Activated CD4-positive, alpha-beta memory T cell treated with anti-CD3 and anti-CD28 coated beads for 36 hours (primary cell): Measurements from ENCODE around the gene MEGF6. TPM values are rescaled to one million over a fixed set of nuclear protein-coding genes. Genes with fewer than 3 reads are reported as not detected.

ENCODE experiments used
- CTCF ChIA-PET: fragments of 350-600 bp; sonication (Branson Sonifier 250); formaldehyde crosslinking; loops from one replicate; lab custom pipeline; 2021; ENCODE audit warnings: antibody characterized with exemption, inconsistent platforms; lab: Charles Lee
- POLR2A ChIA-PET: fragments of 350-600 bp; sonication (Branson Sonifier 250); formaldehyde crosslinking; loops from one replicate; lab custom pipeline; 2021; ENCODE audit warnings: antibody characterized with exemption; lab: Charles Lee
- DNase-seq: peaks from one replicate; pipeline ENCODE4 v3.0.0-alpha.2; 2020
- H3K27ac Mint-ChIP-seq: one replicate; pipeline ENCODE4 v1.8.0; 2021; ENCODE audit warnings: mixed read lengths
- H3K27me3 Mint-ChIP-seq: one replicate; pipeline ENCODE4 v1.8.0; 2021; ENCODE audit warnings: mixed read lengths
- H3K36me3 Mint-ChIP-seq: one replicate; pipeline ENCODE4 v1.8.0; 2021; ENCODE audit warnings: mixed read lengths
- H3K4me1 Mint-ChIP-seq: one replicate; pipeline ENCODE4 v1.8.0; 2021; ENCODE audit warnings: low read depth, mixed read lengths
- H3K4me3 Mint-ChIP-seq: one replicate; pipeline ENCODE4 v1.8.0; 2021; ENCODE audit warnings: mild to moderate bottlenecking, mixed read lengths
- H3K9me3 Mint-ChIP-seq: one replicate; pipeline ENCODE4 v1.8.0; 2021; ENCODE audit warnings: mixed read lengths
- intact Hi-C: fragments of 100-400 bp; cut with micrococcal nuclease; formaldehyde crosslinking; loops from one replicate; pipeline ENCODE4 v1.15.1; 2023
- total RNA-seq, 2 experiments: library from RNA; stranded (reverse); gene quantifications; one replicate each; pipeline ENCODE4 v1.2.3, GENCODE V29; 2021

MEGF6 gene
- total RNA-seq, 2 experiments from 2014 or later, result 6.8 to 9.8 TPM

DNA sequence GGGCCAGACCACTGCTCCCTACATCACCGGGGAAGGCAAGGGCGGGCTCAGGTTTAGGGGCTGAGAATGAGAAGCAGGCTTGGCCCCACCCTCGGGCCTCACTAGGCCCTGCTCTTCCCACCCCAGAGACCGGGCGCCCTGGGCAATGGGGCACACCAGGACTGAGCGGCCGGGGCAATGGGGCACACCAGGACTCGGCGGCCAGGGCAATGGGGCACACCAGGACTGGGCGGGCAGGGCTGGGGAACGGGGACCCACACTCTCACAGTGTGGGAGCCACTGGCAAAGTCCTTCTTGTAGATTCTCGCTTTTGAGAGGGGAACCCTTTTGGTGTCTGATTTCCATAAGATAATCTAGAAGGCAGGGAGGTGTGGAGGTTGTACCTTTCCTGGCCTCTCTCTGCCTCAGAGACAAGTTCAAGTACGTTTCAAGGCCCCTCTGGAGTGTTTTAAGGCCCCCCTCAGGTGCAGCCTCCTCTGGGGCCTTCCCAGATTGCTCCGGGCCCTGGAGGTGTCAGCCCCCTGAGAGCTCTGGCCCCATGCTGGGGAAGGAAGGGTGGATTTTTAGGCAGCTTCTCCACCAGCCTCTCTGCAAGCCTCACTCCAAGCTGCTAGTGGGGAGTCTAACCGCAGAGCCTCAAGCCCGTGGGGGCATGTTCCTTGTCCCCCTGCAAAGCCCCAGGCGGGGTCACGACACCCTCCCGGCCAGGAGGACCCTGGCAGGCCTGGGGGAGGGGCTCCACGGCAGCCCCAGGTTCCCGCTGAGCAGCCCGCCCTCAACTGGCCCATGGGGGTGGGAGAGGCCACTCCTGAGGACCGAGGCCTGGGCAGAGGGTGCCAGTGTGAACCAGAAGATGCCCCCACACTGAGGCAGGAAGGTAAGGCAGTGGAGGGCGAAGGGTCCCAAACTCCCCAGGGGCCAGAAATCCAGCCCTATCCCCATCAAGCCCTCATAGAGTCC lies 90.6 kb downstream of the MEGF6 start:
- Mint-ChIP-seq H3K4me3 (no peak overlapping the region), H3K36me3 (no peaks in the 10 kb centered on the region), H3K27ac (no peak overlapping the region), H3K4me1 (no peaks in the 10 kb centered on the region), H3K27me3 (no peaks in the 10 kb centered on the region), H3K9me3 (no peaks in the 10 kb centered on the region)
- DNase-seq, result no peak
- CTCF ChIA-PET, result no interaction called here
- intact Hi-C loops, result no loop called here
- POLR2A ChIA-PET, result no interaction called here

DNA sequence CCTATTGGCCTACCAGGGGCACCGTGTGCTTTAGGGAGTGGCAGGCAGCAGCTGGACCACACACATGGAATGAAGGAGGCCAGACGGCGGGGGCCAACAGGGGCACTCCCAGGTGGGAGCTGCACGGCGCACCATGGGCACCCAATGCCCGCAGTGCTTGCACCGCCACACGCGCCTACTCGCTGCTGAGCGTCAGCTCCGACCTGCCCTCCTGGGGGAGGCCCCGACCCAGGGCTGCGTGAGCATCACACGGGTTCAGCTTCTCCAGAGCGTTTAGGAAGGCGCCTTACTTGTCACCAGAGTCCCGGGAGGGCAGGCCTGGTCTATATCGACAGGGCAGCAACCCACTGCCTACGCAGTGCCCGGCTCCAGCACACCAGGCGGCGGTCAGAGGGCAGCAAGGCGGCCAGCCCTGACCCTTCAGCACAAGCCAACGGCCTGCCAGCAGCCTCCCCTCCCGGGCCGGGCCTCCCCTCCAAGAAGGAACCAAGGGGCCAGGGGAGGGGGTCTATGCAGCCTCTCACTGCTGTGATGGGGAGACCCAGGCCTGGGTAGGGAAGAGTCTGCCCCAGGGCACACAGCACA lies 91.9 kb downstream of the MEGF6 start:
- Mint-ChIP-seq H3K9me3 (no peaks in the 10 kb centered on the region), H3K4me3 (no peak overlapping the region), H3K27me3 (no peaks in the 10 kb centered on the region), H3K27ac (no peak overlapping the region), H3K4me1 (no peaks in the 10 kb centered on the region), H3K36me3 (no peaks in the 10 kb centered on the region)
- intact Hi-C loops, result no loop called here
- no peak for DNase-seq
- CTCF ChIA-PET, result interaction anchor here (1.4 to 2.0 kb wide), 4 partner anchors 8 to 205 kb away, joined by 5 to 9 read pairs (median 6); no protein-coding TSS in a partner anchor
- POLR2A ChIA-PET, result no interaction called here

DNA sequence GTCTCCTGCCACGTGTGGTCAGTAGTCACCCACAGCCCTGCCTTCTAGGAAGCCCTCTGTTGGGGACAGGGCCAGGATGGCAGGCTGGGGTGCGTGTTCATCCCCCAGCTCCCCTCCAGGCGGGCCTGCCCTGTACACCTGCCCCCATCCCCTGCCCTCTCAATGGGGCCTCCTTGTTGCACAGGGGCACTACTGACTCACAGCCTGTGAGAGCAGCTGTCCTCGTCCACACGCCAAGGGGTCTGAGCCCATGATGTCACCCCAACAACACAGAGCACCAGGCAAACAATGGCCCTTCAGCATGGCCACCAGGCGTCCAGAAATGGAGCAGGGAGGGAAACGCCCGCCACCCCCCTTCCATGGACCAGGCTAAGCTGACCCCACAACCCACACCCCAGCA lies 92.6 kb downstream of the MEGF6 start:
- ChIA-PET POLR2A (no interaction called here), CTCF (interaction anchor here (0.6 to 2.0 kb wide), 8 partner anchors 9 to 205 kb away, joined by 3 to 12 read pairs (median 6); no protein-coding TSS in a partner anchor)
- Mint-ChIP-seq H3K9me3 (no peaks in the 10 kb centered on the region), H3K4me1 (no peaks in the 10 kb centered on the region), H3K27ac (no peak overlapping the region), H3K4me3 (no peak overlapping the region), H3K36me3 (no peaks in the 10 kb centered on the region), H3K27me3 (no peaks in the 10 kb centered on the region)
- intact Hi-C loops, result no loop called here
- no peak for DNase-seq

DNA sequence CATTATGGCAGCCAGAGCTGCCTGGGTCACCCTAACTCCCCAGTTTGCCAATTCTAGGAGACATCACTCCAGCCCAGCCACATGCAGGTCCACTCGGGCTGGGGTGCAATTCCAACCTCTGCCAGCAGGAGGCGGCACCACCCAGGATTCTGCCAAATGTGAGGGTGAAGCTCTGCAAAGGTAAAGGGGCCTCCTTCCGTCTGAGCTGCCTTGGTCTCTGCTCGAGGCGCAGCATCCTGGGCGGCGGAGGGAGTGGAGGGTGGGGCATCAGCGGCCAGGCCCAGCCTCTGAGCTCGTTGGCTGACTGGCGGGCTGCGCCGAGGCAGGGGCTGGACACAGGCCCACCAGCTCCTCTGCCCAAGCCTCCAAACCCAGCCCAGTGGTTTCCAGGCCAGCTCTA lies 93.1 kb downstream of the MEGF6 start:
- Mint-ChIP-seq H3K4me3 (no peak overlapping the region), H3K4me1 (no peaks in the 10 kb centered on the region), H3K27ac (no peak overlapping the region), H3K27me3 (no peaks in the 10 kb centered on the region), H3K9me3 (no peaks in the 10 kb centered on the region), H3K36me3 (no peaks in the 10 kb centered on the region)
- peak; percentile 52 for DNase-seq
- ChIA-PET POLR2A (no interaction called here), CTCF (interaction anchor here (0.6 to 2.0 kb wide), 8 partner anchors 9 to 206 kb away, joined by 3 to 12 read pairs (median 6); no protein-coding TSS in a partner anchor)
- intact Hi-C loops, result no loop called here

DNA sequence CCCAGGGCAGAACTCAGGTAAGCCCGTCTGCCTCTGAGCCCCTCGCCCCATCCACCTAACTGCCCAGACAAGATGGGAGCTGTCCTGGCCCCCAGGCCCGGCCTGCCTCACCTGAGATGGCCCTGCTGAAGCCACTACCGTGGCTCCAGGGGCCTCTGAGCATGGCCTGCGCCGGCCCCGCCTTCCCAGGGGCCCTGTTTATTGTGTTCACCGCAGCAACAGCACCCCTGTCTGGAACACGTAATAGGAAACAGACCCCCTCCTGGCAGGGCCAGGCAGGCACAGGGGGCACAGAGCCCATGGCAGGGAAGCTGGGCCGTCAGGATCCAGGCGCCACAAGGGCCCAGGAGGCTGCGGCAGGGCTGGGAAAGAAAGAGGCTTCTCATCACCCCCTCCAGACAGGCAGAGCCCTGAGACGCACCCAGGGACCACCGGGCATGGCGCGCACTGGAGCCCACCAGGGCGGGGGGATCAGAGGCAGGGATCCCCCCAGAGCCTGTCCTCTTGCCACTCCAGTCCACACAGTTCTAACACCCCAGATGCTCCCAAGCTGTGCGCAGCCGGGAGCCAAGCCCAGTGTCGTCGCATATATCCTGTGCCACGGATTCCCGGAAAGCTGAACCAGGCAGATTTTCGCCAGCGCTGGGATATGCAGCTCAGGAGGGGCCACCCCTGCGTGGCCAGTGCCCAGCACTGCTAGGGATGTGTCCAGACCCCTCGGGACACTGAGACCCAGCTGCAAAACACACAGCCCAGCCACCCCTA lies 94.2 kb downstream of the MEGF6 start:
- ChIA-PET CTCF (interaction anchor here (2.0 kb wide), 1 partner anchor 207 kb away, joined by 6 read pairs; no protein-coding TSS in a partner anchor), POLR2A (no interaction called here)
- H3K27ac Mint-ChIP-seq, result no peak overlapping the region
- DNase-seq, result no peak
- H3K27me3 Mint-ChIP-seq, result no peaks in the 10 kb centered on the region
- H3K4me1 Mint-ChIP-seq, result no peaks in the 10 kb centered on the region
- H3K4me3 Mint-ChIP-seq, result no peak overlapping the region
- intact Hi-C loops, result no loop called here
- H3K9me3 Mint-ChIP-seq, result no peaks in the 10 kb centered on the region
- H3K36me3 Mint-ChIP-seq, result no peaks in the 10 kb centered on the region

DNA sequence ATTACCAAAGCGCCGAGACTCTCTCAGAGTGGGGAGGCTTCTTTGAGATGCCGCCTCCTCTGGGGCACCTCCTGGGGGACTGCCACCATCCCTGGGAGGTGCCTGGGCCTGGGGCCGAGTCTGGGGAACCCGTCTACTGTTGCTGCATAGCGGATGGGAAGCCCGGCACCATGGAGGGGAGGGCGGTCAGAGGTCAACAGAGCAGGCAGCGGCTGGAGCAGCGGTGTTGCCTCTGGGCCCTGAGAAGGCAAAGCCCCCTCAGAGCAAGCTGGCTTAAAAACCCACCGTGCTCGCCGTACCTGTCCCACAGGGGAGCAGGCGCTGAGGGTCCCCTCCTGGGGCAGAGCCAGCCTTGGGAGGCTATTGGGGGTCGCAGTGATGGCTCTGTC lies 94.8 kb downstream of the MEGF6 start:
- intact Hi-C loops, result no loop called here
- Mint-ChIP-seq H3K27me3 (no peaks in the 10 kb centered on the region), H3K4me3 (no peak overlapping the region), H3K9me3 (no peaks in the 10 kb centered on the region), H3K27ac (no peak overlapping the region), H3K4me1 (no peaks in the 10 kb centered on the region), H3K36me3 (no peaks in the 10 kb centered on the region)
- CTCF ChIA-PET, result no interaction called here
- no peak for DNase-seq
- POLR2A ChIA-PET, result no interaction called here

DNA sequence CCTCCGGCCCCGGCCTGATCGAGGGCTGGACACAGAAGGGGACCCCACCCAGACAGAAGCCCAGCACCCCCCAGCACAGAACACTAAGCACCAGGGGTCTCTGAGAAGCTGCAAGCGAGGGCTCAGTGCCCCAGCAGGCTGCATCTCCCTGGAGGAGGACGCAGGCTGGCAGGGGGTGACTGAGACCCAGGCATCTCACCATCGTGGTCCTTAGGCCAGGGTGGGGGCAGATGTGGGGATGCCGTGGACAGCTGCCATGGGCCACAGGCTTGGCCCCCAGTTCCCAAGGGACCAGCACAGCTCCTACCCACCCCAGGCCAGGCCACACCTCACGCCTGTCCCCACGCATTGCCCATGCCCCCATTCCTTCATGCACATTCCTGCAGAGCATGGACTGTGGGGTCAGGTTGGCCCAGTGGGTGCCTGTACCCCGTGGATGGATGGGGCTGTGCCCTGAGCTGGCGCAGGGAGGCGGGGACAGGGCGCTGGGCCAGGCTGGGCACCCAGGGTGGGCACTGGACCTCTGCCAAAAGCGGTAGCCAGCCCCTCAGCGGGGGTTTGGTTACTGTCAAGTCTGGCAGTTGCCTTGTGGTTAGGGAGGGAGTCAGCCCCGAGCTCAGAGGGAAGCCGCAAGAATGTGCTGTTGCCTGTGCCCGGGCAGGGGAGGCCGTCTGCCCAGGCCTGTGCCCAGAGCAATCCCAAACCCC lies 95.4 kb downstream of the MEGF6 start:
- intact Hi-C loops, result no loop called here
- Mint-ChIP-seq H3K4me3 (no peak overlapping the region), H3K27ac (no peak overlapping the region), H3K4me1 (no peaks in the 10 kb centered on the region), H3K9me3 (no peaks in the 10 kb centered on the region), H3K27me3 (no peaks in the 10 kb centered on the region), H3K36me3 (no peaks in the 10 kb centered on the region)
- CTCF ChIA-PET, result interaction anchor here (1.4 kb wide), 1 partner anchor 103 kb away, joined by 4 read pairs; no protein-coding TSS in a partner anchor
- DNase-seq, result no peak
- POLR2A ChIA-PET, result no interaction called here

DNA sequence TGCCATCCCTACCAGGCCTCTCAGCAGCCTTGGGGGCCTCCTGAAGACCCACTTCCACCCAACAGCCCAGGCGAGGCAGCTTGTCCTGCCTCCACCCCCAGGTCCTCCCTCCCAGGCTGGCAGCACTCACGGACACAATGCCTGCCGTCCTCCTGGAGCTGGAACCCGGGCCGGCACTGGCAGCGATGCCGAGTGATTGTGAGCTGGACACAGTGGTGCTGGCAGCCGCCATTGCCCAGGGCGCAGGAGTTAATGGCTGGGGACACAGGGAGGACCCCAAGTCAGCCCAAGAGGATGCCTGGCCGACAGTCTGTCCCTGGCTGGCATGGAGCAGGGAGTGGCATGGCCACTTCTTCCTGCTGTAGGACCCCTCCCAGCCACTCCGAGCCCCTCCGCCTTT lies 96.0 kb downstream of the MEGF6 start:
- H3K4me3 Mint-ChIP-seq, result no peak overlapping the region
- ChIA-PET POLR2A (no interaction called here), CTCF (interaction anchor here (1.4 kb wide), 1 partner anchor 104 kb away, joined by 4 read pairs; no protein-coding TSS in a partner anchor)
- no peaks in the 10 kb centered on the region for H3K4me1 Mint-ChIP-seq
- intact Hi-C loops, result no loop called here
- no peaks in the 10 kb centered on the region for H3K27me3 Mint-ChIP-seq
- H3K9me3 Mint-ChIP-seq, result no peaks in the 10 kb centered on the region
- no peak for DNase-seq
- no peaks in the 10 kb centered on the region for H3K36me3 Mint-ChIP-seq
- no peak overlapping the region for H3K27ac Mint-ChIP-seq

DNA sequence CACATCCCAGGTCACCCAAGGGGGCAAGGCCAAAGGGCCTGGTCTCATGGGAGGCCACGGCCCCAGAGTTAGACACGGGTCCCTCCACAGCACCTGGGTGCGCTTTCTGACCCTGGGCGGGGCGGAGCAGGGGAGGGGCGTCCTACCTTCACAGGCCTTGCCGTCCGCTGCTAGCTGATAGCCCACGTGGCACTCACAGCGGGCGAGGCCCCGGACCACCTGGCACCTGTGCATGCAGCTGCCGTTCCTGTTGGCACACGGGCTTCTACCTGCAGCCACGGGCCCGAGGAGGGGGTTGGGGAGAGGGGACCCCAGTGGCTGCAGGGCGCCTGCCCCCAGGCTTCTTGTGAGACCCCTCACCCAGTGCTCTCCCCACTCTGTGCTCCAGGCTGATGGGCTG lies 96.9 kb downstream of the MEGF6 start:
- ChIA-PET POLR2A (no interaction called here), CTCF (interaction anchor here (1.4 kb wide), 1 partner anchor 105 kb away, joined by 4 read pairs; no protein-coding TSS in a partner anchor)
- intact Hi-C loops, result no loop called here

DNA sequence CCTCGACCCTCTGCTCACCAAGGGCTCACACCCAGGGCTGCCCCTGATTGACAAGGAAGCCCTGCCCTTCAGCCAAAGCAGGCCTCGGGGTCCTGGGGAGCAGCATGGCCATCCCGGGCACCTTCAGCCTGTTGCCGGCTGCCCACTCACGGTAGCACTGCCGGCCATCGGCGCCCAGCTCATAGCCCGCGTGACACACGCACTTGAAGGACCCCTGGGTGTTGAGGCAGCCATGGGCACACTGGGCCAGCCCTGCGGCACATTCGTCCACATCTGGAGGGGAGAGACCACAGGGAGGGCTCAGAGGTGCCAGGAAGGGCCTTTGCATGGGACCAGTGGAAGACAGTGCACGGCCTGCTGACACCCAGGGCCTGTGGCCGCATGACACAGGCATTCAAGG lies 99.5 kb downstream of the MEGF6 start:
- no peak overlapping the region for H3K27ac Mint-ChIP-seq
- no peaks in the 10 kb centered on the region for H3K36me3 Mint-ChIP-seq
- H3K4me3 Mint-ChIP-seq, result no peak overlapping the region
- no peaks in the 10 kb centered on the region for H3K27me3 Mint-ChIP-seq
- intact Hi-C loops, result no loop called here
- no peaks in the 10 kb centered on the region for H3K9me3 Mint-ChIP-seq
- ChIA-PET POLR2A (no interaction called here), CTCF (interaction anchor here (0.9 kb wide), 1 partner anchor 21 kb away, joined by 3 read pairs; no protein-coding TSS in a partner anchor)
- no peaks in the 10 kb centered on the region for H3K4me1 Mint-ChIP-seq
- no peak for DNase-seq

More for the DNA sequence above, 96.9 kb downstream of the MEGF6 start:
- Mint-ChIP-seq H3K9me3 (no peaks in the 10 kb centered on the region), H3K36me3 (no peaks in the 10 kb centered on the region), H3K27me3 (no peaks in the 10 kb centered on the region), H3K4me3 (no peak overlapping the region), H3K4me1 (no peaks in the 10 kb centered on the region), H3K27ac (no peak overlapping the region)
- no peak for DNase-seq

DNA sequence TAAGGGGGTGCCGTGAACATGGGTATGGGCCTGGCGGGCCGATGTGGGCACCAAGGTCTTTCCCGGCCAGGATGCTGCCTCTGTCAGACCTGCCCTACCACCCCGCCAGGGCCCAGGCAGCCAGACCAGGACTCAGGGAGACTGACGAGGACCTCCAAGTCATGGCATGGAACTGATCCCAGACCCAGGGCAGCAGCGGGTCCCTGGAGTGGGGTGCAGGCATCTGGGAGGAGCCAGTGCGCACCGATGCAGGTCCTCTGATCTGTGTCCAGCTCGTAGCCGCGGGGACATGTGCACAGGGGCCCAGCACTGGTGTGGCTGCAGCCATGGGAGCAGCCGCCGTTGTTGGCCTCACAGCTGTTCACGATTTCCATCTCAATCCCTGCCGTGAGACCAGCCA lies 100.0 kb downstream of the MEGF6 start:
- POLR2A ChIA-PET, result no interaction called here

More for the DNA sequence above, 100.0 kb downstream of the MEGF6 start:
- H3K36me3 Mint-ChIP-seq, result no peaks in the 10 kb centered on the region
- no peaks in the 10 kb centered on the region for H3K9me3 Mint-ChIP-seq
- no peak overlapping the region for H3K4me3 Mint-ChIP-seq
- intact Hi-C loops, result no loop called here
- H3K27me3 Mint-ChIP-seq, result no peaks in the 10 kb centered on the region
- H3K4me1 Mint-ChIP-seq, result no peaks in the 10 kb centered on the region
- CTCF ChIA-PET, result interaction anchor here (0.9 kb wide), 1 partner anchor 20 kb away, joined by 3 read pairs; no protein-coding TSS in a partner anchor
- no peak overlapping the region for H3K27ac Mint-ChIP-seq
- DNase-seq, result no peak
